ENCODE results near the gene BMPR1A. TPM values are rescaled to one million over a fixed set of nuclear protein-coding genes. Genes with fewer than 3 reads are reported as not detected.

Gene BMPR1A
- total RNA-seq, 1 donor from 2014 or later = 11.8 TPM

GRCh38 chr10:86825366-86825765 lies 68.9 kb downstream of the BMPR1A start:
- no peaks in the 10 kb centered on the region for H3K4me1 Mint-ChIP-seq
- H3K27me3 Mint-ChIP-seq = no peaks in the 10 kb centered on the region
- H3K36me3 Mint-ChIP-seq (ENCODE audit: low read depth) = no peaks in the 10 kb centered on the region
- TF ChIP-seq, protein P1, sequence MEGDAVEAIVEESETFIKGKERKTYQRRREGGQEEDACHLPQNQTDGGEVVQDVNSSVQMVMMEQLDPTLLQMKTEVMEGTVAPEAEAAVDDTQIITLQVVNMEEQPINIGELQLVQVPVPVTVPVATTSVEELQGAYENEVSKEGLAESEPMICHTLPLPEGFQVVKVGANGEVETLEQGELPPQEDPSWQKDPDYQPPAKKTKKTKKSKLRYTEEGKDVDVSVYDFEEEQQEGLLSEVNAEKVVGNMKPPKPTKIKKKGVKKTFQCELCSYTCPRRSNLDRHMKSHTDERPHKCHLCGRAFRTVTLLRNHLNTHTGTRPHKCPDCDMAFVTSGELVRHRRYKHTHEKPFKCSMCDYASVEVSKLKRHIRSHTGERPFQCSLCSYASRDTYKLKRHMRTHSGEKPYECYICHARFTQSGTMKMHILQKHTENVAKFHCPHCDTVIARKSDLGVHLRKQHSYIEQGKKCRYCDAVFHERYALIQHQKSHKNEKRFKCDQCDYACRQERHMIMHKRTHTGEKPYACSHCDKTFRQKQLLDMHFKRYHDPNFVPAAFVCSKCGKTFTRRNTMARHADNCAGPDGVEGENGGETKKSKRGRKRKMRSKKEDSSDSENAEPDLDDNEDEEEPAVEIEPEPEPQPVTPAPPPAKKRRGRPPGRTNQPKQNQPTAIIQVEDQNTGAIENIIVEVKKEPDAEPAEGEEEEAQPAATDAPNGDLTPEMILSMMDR (IDR thresholded peaks at IDR 0.05) = no peak
- POLR2A ChIA-PET = no interaction called here
- CTCF ChIA-PET = no interaction called here
- no peak for DNase-seq
- no peaks in the 10 kb centered on the region for H3K9me3 Mint-ChIP-seq
- no peak overlapping the region for H3K27ac Mint-ChIP-seq
- intact Hi-C loops (cut with micrococcal nuclease) = no loop called here
- H3K4me3 Mint-ChIP-seq = no peak overlapping the region
- no peak for ATAC-seq (ENCODE audit: low read depth)

DNA sequence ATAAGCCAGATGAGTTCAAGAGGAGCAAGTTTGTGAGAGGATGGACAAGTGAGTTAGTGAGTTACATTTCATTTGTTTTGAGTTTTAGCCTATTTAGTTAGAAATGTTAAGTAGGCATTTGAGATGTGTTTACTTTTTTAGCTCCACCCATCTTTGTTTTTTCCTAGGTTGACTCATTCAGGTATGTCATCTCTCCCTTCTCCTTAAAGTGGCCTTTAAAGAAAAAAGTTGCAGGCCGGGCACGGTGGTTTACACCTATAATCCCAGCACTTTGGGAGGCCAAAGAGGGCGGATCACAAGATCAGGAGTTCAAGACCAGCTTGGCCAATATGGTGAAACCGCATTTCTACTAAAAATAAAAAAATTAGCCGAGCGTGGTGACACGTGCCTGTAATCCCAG lies 71.2 kb downstream of the BMPR1A start:
- Mint-ChIP-seq H3K9me3 (no peaks in the 10 kb centered on the region), H3K36me3 (ENCODE audit: low read depth) (no peaks in the 10 kb centered on the region), H3K27ac (no peak overlapping the region), H3K27me3 (no peaks in the 10 kb centered on the region), H3K4me1 (no peaks in the 10 kb centered on the region), H3K4me3 (no peak overlapping the region)
- ATAC-seq (ENCODE audit: low read depth) (no peak), DNase-seq (no peak)
- TF ChIP-seq, protein P1 (IDR thresholded peaks at IDR 0.05) = no peak
- ChIA-PET CTCF (no interaction called here), POLR2A (no interaction called here)
- intact Hi-C loops (cut with micrococcal nuclease) = no loop called here

GRCh38 chr10:86828145-86828544 lies 71.7 kb downstream of the BMPR1A start:
- no peaks in the 10 kb centered on the region for H3K4me1 Mint-ChIP-seq
- H3K36me3 Mint-ChIP-seq (ENCODE audit: low read depth) = no peaks in the 10 kb centered on the region
- H3K4me3 Mint-ChIP-seq = no peak overlapping the region
- ATAC-seq (ENCODE audit: low read depth) (no peak), DNase-seq (no peak)
- no peak overlapping the region for H3K27ac Mint-ChIP-seq
- H3K27me3 Mint-ChIP-seq = no peaks in the 10 kb centered on the region
- intact Hi-C loops (cut with micrococcal nuclease) = no loop called here
- ChIA-PET POLR2A (no interaction called here), CTCF (no interaction called here)
- H3K9me3 Mint-ChIP-seq = no peaks in the 10 kb centered on the region
- TF ChIP-seq, protein P1 (IDR thresholded peaks at IDR 0.05) = no peak

- Mint-ChIP-seq H3K36me3 (ENCODE audit: low read depth) (no peaks in the 10 kb centered on the region), H3K4me3 (no peak overlapping the region), H3K4me1 (no peaks in the 10 kb centered on the region), H3K27ac (no peak overlapping the region), H3K27me3 (no peaks in the 10 kb centered on the region), H3K9me3 (no peaks in the 10 kb centered on the region)
- ChIA-PET CTCF (no interaction called here), POLR2A (no interaction called here)
- intact Hi-C loops (cut with micrococcal nuclease) = no loop called here
- TF ChIP-seq, protein P1 (IDR thresholded peaks at IDR 0.05) = no peak
- DNase-seq (no peak), ATAC-seq (ENCODE audit: low read depth) (no peak)
Measured at GRCh38 chr10:86829472-86829871, 73.1 kb downstream of the BMPR1A start.

- Mint-ChIP-seq H3K27ac (no peak overlapping the region), H3K4me1 (no peaks in the 10 kb centered on the region), H3K27me3 (no peaks in the 10 kb centered on the region), H3K36me3 (ENCODE audit: low read depth) (no peaks in the 10 kb centered on the region), H3K9me3 (no peaks in the 10 kb centered on the region), H3K4me3 (no peak overlapping the region)
- ATAC-seq (ENCODE audit: low read depth) (no peak), DNase-seq (no peak)
- intact Hi-C loops (cut with micrococcal nuclease) = no loop called here
- ChIA-PET CTCF (no interaction called here), POLR2A (no interaction called here)
- TF ChIP-seq, protein P1 (IDR thresholded peaks at IDR 0.05) = no peak
Measured at GRCh38 chr10:86830043-86830591, 73.7 kb downstream of the BMPR1A start.

Measured in activated B cell treated with CpG ODN at 0.5 μM for 24 hours (primary cell).